HEK293T (cell line): Measurements from ENCODE around the gene ZCCHC7.
A peak's percentile ranks its signal among the peaks of the same experiment; 100 is the strongest.

Experiments used
- CTCF ChIA-PET: fragments of 350-600 bp; formaldehyde crosslinking; extraction: SDS; loops from one replicate; lab custom pipeline; 2021; ENCODE audit warnings: antibody characterized with exemption, inconsistent platforms; lab: Yijun Ruan, JAX
- POLR2A ChIA-PET: fragments of 350-600 bp; formaldehyde crosslinking; extraction: SDS; loops from one replicate; lab custom pipeline; 2020; ENCODE audit warnings: antibody characterized with exemption, inconsistent platforms; lab: Yijun Ruan, JAX
- DNase-seq: peaks from one replicate; pipeline ENCODE4 v3.0.0; 2012; ENCODE audit warnings: mixed read lengths; ENCODE audit errors: extremely low spot score
- ARNT ChIP-seq: fragments of 450-650 bp; IDR thresholded peaks from 2 replicates; pipeline ENCODE4 v1.6.1; 2017; ENCODE audit warnings: mild to moderate bottlenecking
- BHLHE40 ChIP-seq: fragments of 450-650 bp; IDR thresholded peaks from 2 replicates; pipeline ENCODE4 v1.6.1; 2016; ENCODE audit warnings: mild to moderate bottlenecking, moderate library complexity, borderline replicate concordance
- CTBP1 ChIP-seq: fragments of 450-650 bp; IDR thresholded peaks from 2 replicates; pipeline ENCODE4 v1.6.1; 2016; ENCODE audit warnings: borderline replicate concordance
- ELF4 ChIP-seq: fragments of 450-650 bp; IDR thresholded peaks from 2 replicates; pipeline ENCODE4 v1.6.1; 2017; ENCODE audit warnings: antibody characterized with exemption
- FOXA1 ChIP-seq: fragments of 450-650 bp; IDR thresholded peaks from 2 replicates; pipeline ENCODE4 v1.6.1; 2016; ENCODE audit warnings: mild to moderate bottlenecking
- FOXK2 ChIP-seq: fragments of 450-650 bp; IDR thresholded peaks from 2 replicates; pipeline ENCODE4 v1.6.1; 2016; ENCODE audit warnings: mild to moderate bottlenecking
- FOXM1 ChIP-seq: fragments of 450-650 bp; IDR thresholded peaks from 2 replicates; pipeline ENCODE4 v1.6.1; 2017; ENCODE audit warnings: mild to moderate bottlenecking, borderline replicate concordance
- HDGF ChIP-seq: fragments of 450-650 bp; IDR thresholded peaks from 2 replicates; pipeline ENCODE4 v1.6.1; 2017; ENCODE audit warnings: antibody characterized with exemption, borderline replicate concordance
- L3MBTL2 ChIP-seq: fragments of 450-650 bp; conservative IDR thresholded peaks from 2 replicates; pipeline ENCODE4 v1.6.1; 2016; ENCODE audit warnings: mild to moderate bottlenecking
- LEF1 ChIP-seq: fragments of 450-650 bp; IDR thresholded peaks from 2 replicates; pipeline ENCODE4 v1.6.1; 2017; ENCODE audit warnings: mild to moderate bottlenecking, borderline replicate concordance
- NFRKB ChIP-seq: fragments of 450-650 bp; IDR thresholded peaks from 2 replicates; pipeline ENCODE4 v1.6.1; 2016; ENCODE audit warnings: mild to moderate bottlenecking, moderate library complexity
- SP1 ChIP-seq: fragments of 450-650 bp; IDR thresholded peaks from 2 replicates; pipeline ENCODE4 v1.6.1; 2017
- SUZ12 ChIP-seq: fragments of 450-650 bp; IDR thresholded peaks from 2 replicates; pipeline ENCODE4 v1.6.1; 2016; ENCODE audit warnings: mild to moderate bottlenecking
- TARDBP ChIP-seq: fragments of 450-650 bp; IDR thresholded peaks from 2 replicates; pipeline ENCODE4 v1.6.1; 2016
- ZNF384 ChIP-seq: fragments of 450-650 bp; IDR thresholded peaks from 2 replicates; pipeline ENCODE4 v1.6.1; 2016
- TF ChIP-seq, protein P1 (sequence below): fragments of 450-650 bp; IDR thresholded peaks from 2 replicates; pipeline ENCODE4 v1.6.1; 2016

The ZCCHC7 gene

DNA sequence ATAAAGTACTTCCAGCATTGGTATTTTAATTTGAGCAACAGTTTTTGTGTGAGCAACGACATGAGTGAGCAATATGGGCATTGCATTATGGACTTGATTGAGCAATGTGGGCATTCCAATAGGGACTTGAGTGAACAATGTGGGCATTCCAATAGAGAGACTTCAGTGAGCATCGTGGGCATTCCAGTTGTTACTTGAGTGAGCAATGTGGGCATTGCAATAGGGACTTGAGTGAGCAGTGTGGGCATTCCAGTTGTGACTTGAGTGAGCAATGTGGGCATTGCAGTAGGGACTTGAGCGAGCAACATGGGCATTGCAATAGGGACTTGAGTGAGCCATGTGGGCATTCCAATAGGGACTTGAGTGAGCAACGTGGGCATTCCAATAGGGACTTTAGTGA is 52.2 kb downstream of the ZCCHC7 start:
- TF ChIP-seq FOXA1 (no peak), L3MBTL2 (no peak), ELF4 (no peak), FOXK2 (no peak), SUZ12 (no peak), FOXM1 (no peak), ARNT (no peak), TARDBP (no peak), LEF1 (no peak), HDGF (no peak), SP1 (no peak), BHLHE40 (no peak), ZNF384 (no peak), NFRKB (no peak), CTBP1 (no peak)
- TF ChIP-seq, protein P1, sequence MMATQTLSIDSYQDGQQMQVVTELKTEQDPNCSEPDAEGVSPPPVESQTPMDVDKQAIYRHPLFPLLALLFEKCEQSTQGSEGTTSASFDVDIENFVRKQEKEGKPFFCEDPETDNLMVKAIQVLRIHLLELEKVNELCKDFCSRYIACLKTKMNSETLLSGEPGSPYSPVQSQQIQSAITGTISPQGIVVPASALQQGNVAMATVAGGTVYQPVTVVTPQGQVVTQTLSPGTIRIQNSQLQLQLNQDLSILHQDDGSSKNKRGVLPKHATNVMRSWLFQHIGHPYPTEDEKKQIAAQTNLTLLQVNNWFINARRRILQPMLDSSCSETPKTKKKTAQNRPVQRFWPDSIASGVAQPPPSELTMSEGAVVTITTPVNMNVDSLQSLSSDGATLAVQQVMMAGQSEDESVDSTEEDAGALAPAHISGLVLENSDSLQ, result no peak
- DNase-seq, result no peak
- ChIA-PET POLR2A (no interaction called here), CTCF (no interaction called here)

DNA sequence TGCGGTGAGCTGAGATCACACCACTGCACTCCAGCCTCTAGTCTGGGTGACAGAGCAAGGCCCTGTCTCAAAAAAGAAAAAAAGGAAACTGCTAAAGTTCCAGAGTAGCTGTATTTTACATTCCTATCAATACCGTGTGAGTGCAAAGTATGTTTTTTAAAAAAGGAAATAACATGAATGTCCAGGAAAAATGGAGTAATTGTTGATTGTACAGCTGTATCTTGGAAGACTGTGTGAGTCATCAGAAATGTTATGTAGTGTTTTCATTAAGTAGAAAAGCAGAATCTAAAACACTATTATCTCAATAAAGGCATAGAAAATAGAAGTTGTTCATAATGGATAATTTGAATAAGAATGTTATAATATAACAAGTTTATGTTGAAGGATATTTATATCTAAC is 53.9 kb downstream of the ZCCHC7 start:
- no peak for TF ChIP-seq FOXM1
- no peak for TF ChIP-seq ZNF384
- TF ChIP-seq L3MBTL2, result no peak
- no peak for TF ChIP-seq SUZ12
- TF ChIP-seq NFRKB, result no peak
- TF ChIP-seq, protein P1, result no peak
- no peak for TF ChIP-seq FOXK2
- no peak for TF ChIP-seq ARNT
- TF ChIP-seq LEF1, result no peak
- no peak for TF ChIP-seq TARDBP
- no peak for TF ChIP-seq SP1
- TF ChIP-seq BHLHE40, result no peak
- no peak for TF ChIP-seq CTBP1
- TF ChIP-seq HDGF, result no peak
- no peak for TF ChIP-seq ELF4
- CTCF ChIA-PET, result no interaction called here
- POLR2A ChIA-PET, result no interaction called here
- DNase-seq, result no peak

DNA sequence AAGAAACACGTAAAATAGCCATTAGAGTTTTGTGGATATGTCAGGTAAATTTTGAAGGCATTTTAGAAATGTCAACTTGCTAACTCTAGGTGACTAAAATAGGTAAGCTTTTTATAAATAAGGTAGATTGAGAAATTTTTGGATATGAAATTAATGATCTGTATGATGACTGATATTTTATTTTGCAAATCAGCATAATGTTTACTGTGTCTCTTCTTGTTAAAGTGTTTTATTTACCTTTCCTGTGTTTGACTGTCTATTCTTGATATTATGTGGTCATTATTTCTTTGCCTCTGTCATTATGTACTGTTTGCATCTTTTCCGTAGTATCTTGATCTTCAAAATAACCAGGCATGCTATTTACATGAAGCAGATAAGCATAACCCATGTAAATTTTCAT is 58.4 kb downstream of the ZCCHC7 start:
- ChIA-PET POLR2A (no interaction called here), CTCF (no interaction called here)
- no peak for TF ChIP-seq NFRKB
- TF ChIP-seq SUZ12, result no peak
- no peak for TF ChIP-seq FOXK2
- TF ChIP-seq HDGF, result no peak
- TF ChIP-seq LEF1, result no peak
- TF ChIP-seq L3MBTL2, result no peak
- no peak for TF ChIP-seq BHLHE40
- TF ChIP-seq TARDBP, result no peak
- TF ChIP-seq ARNT, result no peak
- TF ChIP-seq SP1, result no peak
- TF ChIP-seq CTBP1, result no peak
- TF ChIP-seq FOXM1, result no peak
- TF ChIP-seq, protein P1, result no peak
- TF ChIP-seq FOXA1, result no peak
- no peak for TF ChIP-seq ELF4
- TF ChIP-seq ZNF384, result no peak
- no peak for DNase-seq

DNA sequence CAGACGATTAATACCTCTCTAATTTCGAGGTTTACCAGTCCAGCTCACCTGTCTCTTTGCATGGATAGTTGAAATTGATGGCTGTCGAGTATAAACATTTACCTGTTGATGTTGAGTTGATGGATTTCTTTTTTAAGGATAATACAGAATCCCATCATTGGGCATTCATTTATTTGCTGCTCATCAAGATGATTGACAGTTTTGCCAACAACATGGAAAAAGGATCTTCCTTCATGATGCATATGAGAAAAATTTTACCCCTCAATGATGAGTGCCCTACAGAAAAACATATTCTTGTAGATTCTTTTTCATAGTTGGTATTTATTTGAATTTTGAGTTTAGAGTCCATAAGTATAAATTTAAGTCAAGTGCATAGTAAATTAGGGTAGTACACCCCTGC is 59.2 kb downstream of the ZCCHC7 start:
- no peak for TF ChIP-seq L3MBTL2
- TF ChIP-seq, protein P1, result peak; percentile 79

DNA sequence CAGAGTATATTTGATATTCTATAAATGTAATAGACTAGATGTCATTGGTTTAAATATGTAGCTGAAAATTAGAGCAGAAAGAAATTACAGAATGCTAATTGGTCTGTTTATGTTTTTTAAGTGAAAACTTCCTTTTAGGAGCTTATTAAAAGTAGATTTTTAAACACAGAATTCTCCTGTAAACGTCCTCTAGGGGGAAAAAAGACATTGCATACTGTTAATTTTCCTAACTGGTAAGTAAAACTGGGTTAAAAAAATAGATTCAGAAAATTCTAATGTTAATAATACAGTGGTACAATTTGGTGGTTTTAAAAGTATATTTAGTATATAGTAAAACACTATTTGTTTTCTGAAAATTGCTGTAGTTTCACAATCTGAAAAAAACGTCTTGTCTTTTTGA is 59.8 kb downstream of the ZCCHC7 start:
- TF ChIP-seq FOXK2 (no peak), FOXA1 (no peak), L3MBTL2 (no peak), BHLHE40 (no peak), HDGF (no peak), LEF1 (no peak), TARDBP (no peak), CTBP1 (no peak), NFRKB (no peak), ELF4 (no peak), SP1 (no peak), SUZ12 (no peak), ZNF384 (no peak)
- TF ChIP-seq, protein P1, result no peak
- CTCF ChIA-PET, result no interaction called here
- POLR2A ChIA-PET, result no interaction called here
- DNase-seq, result no peak

More for the DNA sequence above, 59.2 kb downstream of the ZCCHC7 start:
- CTCF ChIA-PET, result no interaction called here
- POLR2A ChIA-PET, result no interaction called here
- no peak for DNase-seq

DNA sequence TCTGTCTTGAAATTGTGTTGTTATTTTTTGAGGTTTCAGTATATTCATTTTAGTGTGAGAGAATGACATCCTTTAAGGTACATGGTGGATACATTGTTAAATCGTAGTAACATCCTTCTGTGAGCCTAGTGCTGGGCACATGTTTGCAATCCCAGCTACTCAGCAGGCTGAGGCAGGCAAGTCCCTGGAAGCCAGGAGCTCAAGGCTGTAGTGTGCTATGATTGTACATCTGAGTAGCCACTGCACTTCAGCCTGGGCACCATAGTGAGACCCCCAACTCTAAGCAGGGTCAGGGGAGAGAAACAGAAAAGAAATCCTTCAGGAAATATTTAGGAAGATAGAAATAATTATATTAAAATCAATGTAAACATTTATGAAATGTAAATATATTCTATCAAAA is 62.3 kb downstream of the ZCCHC7 start:
- no peak for DNase-seq
- no peak for TF ChIP-seq FOXA1
- no peak for TF ChIP-seq HDGF
- TF ChIP-seq BHLHE40, result no peak
- TF ChIP-seq L3MBTL2, result no peak
- no peak for TF ChIP-seq FOXM1
- CTCF ChIA-PET, result no interaction called here
- POLR2A ChIA-PET, result interaction anchor here (0.9 kb wide), 1 partner anchor 62 kb away, joined by 3 read pairs; the partner anchor contains the start of gene ZCCHC7
